Jurkat, Clone E6-1 (cell line): ENCODE results near the gene LMBR1L.

Experiments used
- DNase-seq: peaks from one replicate; pipeline ENCODE4 v3.0.0-alpha.2; 2011; ENCODE audit warnings: low read depth, low spot score
- H3K4me3 ChIP-seq: 2 replicates; pipeline ENCODE4 v1.5.1; 2011; ENCODE audit warnings: mild to moderate bottlenecking, low read length, control low read depth, moderate library complexity

Gene LMBR1L

GRCh38 chr12:49059045-49059298, 51.7 kb downstream of the LMBR1L start:
- peak overlapping the region; percentile 88 for H3K4me3 ChIP-seq
- no peak for DNase-seq

- DNase-seq, result no peak
- H3K4me3 ChIP-seq, result peak overlapping the region; percentile 88
Observed at GRCh38 chr12:49058366-49059044, 52.1 kb downstream of the LMBR1L start.

GRCh38 chr12:49057888-49058287, 52.8 kb downstream of the LMBR1L start:
- no peak for DNase-seq

GRCh38 chr12:49055978-49056754, 54.5 kb downstream of the LMBR1L start:
- peak; percentile 88 for DNase-seq

More at GRCh38 chr12:49057888-49058287, 52.8 kb downstream of the LMBR1L start:
- peak overlapping the region; percentile 88 for H3K4me3 ChIP-seq

GRCh38 chr12:49055092-49055491, 55.6 kb downstream of the LMBR1L start:
- DNase-seq, result no peak
- H3K4me3 ChIP-seq, result no peak overlapping the region

More at GRCh38 chr12:49055978-49056754, 54.5 kb downstream of the LMBR1L start:
- H3K4me3 ChIP-seq, result peak overlapping the region; percentile 40

GRCh38 chr12:49054524-49054923, 56.1 kb downstream of the LMBR1L start:
- no peak overlapping the region for H3K4me3 ChIP-seq
- DNase-seq, result no peak

GRCh38 chr12:49054096-49054495, 56.6 kb downstream of the LMBR1L start:
- DNase-seq, result no peak
- no peak overlapping the region for H3K4me3 ChIP-seq

GRCh38 chr12:49052451-49053208, 58.0 kb downstream of the LMBR1L start:
- no peak overlapping the region for H3K4me3 ChIP-seq

GRCh38 chr12:49051777-49052438, 58.7 kb downstream of the LMBR1L start:
- DNase-seq, result no peak
- no peak overlapping the region for H3K4me3 ChIP-seq

More at GRCh38 chr12:49052451-49053208, 58.0 kb downstream of the LMBR1L start:
- DNase-seq, result no peak

GRCh38 chr12:49051373-49051764, 59.3 kb downstream of the LMBR1L start:
- no peak for DNase-seq
- H3K4me3 ChIP-seq, result no peak overlapping the region

GRCh38 chr12:49050507-49051372, 59.9 kb downstream of the LMBR1L start:
- DNase-seq, result no peak

GRCh38 chr12:49049566-49050224, 61.0 kb downstream of the LMBR1L start:
- H3K4me3 ChIP-seq, result no peak overlapping the region
- no peak for DNase-seq

More at GRCh38 chr12:49050507-49051372, 59.9 kb downstream of the LMBR1L start:
- H3K4me3 ChIP-seq, result no peak overlapping the region

- no peak overlapping the region for H3K4me3 ChIP-seq
- no peak for DNase-seq
Observed at GRCh38 chr12:49048953-49049352, 61.7 kb downstream of the LMBR1L start.
